Measurements from ENCODE around the gene SOBP.

Gene SOBP

DNA sequence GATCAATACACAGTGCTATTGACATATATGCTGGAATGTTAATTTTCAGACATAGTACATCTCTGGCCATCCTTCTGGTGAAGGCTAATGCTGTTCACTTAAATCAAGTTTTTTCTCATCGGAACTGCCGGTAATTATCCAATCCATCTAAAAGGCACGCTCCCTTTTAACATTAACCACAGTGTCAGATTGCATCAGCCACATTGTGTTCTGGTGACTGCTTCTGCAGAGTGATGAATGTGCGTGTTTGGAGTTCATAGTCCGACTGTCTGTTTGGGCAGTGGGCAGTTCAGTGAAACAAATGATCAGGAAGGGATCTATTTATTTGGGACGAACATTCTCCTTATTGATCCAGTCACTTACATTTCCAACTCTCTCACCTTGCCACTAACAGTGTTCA is 49.5 kb downstream of the SOBP start:
- H2AFZ ChIP-seq (ENCODE audit: low read depth, low read length), result no peak overlapping the region
- no peaks in the 10 kb centered on the region for H3K4me1 ChIP-seq (ENCODE audit: insufficient read depth, low read length)
- H3K27ac ChIP-seq (ENCODE audit: low read length), result no peak overlapping the region
- no peak overlapping the region for H3K4me2 ChIP-seq (ENCODE audit: insufficient read depth, low read length)
- H3K27me3 ChIP-seq (ENCODE audit: insufficient read depth, low read length, poor library complexity), result no peaks in the 10 kb centered on the region
- DNase-seq (peak; percentile 25), ATAC-seq (ENCODE audit: insufficient read depth, low read depth) (peak; percentile 77)
- no peaks in the 10 kb centered on the region for H3K9me3 ChIP-seq (ENCODE audit: insufficient read depth, low read length, severe bottlenecking)
- no peak overlapping the region for H3K9ac ChIP-seq (ENCODE audit: low read depth, low read length)
- H3K79me2 ChIP-seq (ENCODE audit: insufficient read depth, low read length), result no peaks in the 10 kb centered on the region
- no peak for TF ChIP-seq EZH2 (IDR thresholded peaks at IDR 0.05; ENCODE audit: borderline replicate concordance, low read depth, low read length, severe bottlenecking)
- TF ChIP-seq, protein P1, sequence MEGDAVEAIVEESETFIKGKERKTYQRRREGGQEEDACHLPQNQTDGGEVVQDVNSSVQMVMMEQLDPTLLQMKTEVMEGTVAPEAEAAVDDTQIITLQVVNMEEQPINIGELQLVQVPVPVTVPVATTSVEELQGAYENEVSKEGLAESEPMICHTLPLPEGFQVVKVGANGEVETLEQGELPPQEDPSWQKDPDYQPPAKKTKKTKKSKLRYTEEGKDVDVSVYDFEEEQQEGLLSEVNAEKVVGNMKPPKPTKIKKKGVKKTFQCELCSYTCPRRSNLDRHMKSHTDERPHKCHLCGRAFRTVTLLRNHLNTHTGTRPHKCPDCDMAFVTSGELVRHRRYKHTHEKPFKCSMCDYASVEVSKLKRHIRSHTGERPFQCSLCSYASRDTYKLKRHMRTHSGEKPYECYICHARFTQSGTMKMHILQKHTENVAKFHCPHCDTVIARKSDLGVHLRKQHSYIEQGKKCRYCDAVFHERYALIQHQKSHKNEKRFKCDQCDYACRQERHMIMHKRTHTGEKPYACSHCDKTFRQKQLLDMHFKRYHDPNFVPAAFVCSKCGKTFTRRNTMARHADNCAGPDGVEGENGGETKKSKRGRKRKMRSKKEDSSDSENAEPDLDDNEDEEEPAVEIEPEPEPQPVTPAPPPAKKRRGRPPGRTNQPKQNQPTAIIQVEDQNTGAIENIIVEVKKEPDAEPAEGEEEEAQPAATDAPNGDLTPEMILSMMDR (IDR thresholded peaks at IDR 0.05; ENCODE audit: borderline replicate concordance, extremely low read depth, low read length, poor library complexity, severe bottlenecking), result no peak
- H3K36me3 ChIP-seq (ENCODE audit: insufficient read depth, low read length), result peaks cover 7% of the 10 kb centered on the region; the same call in 1 of the 2 replicates
- no peak overlapping the region for H3K4me3 ChIP-seq (ENCODE audit: low read depth in 1 of 2, low read length in 2 of 2)
- H4K20me1 ChIP-seq (ENCODE audit: insufficient read depth, low read length), result no peaks in the 10 kb centered on the region

DNA sequence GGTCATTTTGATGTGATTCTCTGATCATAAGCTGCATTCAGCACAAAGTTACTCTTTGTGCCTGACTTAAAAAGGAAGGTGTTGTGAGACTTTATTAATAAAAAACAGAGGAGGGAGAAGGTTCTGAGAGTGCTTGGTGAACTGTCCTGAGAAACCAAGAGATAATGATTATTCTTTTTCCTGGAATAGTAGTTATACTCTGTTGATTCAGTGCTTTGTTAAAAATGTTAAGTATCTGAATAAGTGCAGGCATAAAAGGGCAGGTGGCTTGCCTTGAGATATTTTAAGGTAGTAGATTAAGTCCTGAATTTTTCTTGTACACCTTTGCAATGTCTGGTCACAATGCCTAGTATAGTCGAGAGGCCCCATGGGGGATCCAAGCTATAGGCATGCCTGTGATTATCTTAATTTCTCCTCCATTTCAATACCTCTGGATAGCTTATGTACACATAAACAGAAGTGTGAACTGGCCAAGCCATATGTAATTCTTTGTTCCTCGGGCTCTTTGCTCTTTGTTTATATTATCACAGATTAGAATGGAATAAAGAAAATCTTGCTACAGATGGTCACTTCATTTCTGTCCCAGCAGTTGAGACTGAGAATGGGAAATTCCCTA is 50.0 kb downstream of the SOBP start:
- Histone ChIP-seq H3K27me3 (ENCODE audit: insufficient read depth, low read length, poor library complexity) (no peaks in the 10 kb centered on the region), H2AFZ (ENCODE audit: low read depth, low read length) (no peak overlapping the region), H4K20me1 (ENCODE audit: insufficient read depth, low read length) (no peaks in the 10 kb centered on the region), H3K4me3 (ENCODE audit: low read depth in 1 of 2, low read length in 2 of 2) (no peak overlapping the region), H3K9ac (ENCODE audit: low read depth, low read length) (no peak overlapping the region), H3K4me1 (ENCODE audit: insufficient read depth, low read length) (no peaks in the 10 kb centered on the region), H3K79me2 (ENCODE audit: insufficient read depth, low read length) (no peaks in the 10 kb centered on the region), H3K27ac (ENCODE audit: low read length) (no peak overlapping the region), H3K9me3 (ENCODE audit: insufficient read depth, low read length, severe bottlenecking) (no peaks in the 10 kb centered on the region), H3K36me3 (ENCODE audit: insufficient read depth, low read length) (peaks cover 7% of the 10 kb centered on the region; the same call in 1 of the 2 replicates), H3K4me2 (ENCODE audit: insufficient read depth, low read length) (no peak overlapping the region)
- DNase-seq (no peak), ATAC-seq (ENCODE audit: insufficient read depth, low read depth) (no peak)
- TF ChIP-seq, protein P1 (IDR thresholded peaks at IDR 0.05; ENCODE audit: borderline replicate concordance, extremely low read depth, low read length, poor library complexity, severe bottlenecking), result no peak
- TF ChIP-seq EZH2 (IDR thresholded peaks at IDR 0.05; ENCODE audit: borderline replicate concordance, low read depth, low read length, severe bottlenecking), result no peak

DNA sequence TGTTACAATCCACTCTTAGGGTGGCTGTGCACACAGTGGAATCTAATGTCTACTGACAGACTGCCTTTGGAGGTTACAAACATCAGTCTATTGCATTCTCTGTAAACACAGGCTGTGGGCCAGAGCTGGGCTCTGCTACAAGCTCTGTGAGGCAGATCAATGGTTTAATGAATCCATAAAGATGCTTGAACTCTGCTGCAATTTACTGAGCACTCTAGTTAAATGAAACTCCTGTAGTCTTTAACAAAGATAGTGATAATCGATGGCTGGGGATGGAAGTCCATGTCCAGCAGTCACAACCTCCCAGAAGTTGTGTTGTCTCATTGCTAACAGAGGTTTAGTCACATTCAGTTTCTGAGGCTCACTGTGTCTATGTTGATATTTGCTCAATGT is 50.5 kb downstream of the SOBP start:
- H3K27me3 ChIP-seq (ENCODE audit: insufficient read depth, low read length, poor library complexity), result no peaks in the 10 kb centered on the region
- H3K4me2 ChIP-seq (ENCODE audit: insufficient read depth, low read length), result no peak overlapping the region

More for the DNA sequence above, 50.5 kb downstream of the SOBP start:
- no peak overlapping the region for H3K4me3 ChIP-seq (ENCODE audit: low read depth in 1 of 2, low read length in 2 of 2)
- DNase-seq, result no peak
- no peak overlapping the region for H3K9ac ChIP-seq (ENCODE audit: low read depth, low read length)
- no peaks in the 10 kb centered on the region for H3K79me2 ChIP-seq (ENCODE audit: insufficient read depth, low read length)
- no peak overlapping the region for H3K27ac ChIP-seq (ENCODE audit: low read length)
- TF ChIP-seq, protein P1 (IDR thresholded peaks at IDR 0.05; ENCODE audit: borderline replicate concordance, extremely low read depth, low read length, poor library complexity, severe bottlenecking), result no peak
- TF ChIP-seq EZH2 (IDR thresholded peaks at IDR 0.05; ENCODE audit: borderline replicate concordance, low read depth, low read length, severe bottlenecking), result no peak
- H4K20me1 ChIP-seq (ENCODE audit: insufficient read depth, low read length), result no peaks in the 10 kb centered on the region
- H3K9me3 ChIP-seq (ENCODE audit: insufficient read depth, low read length, severe bottlenecking), result no peaks in the 10 kb centered on the region
- no peaks in the 10 kb centered on the region for H3K4me1 ChIP-seq (ENCODE audit: insufficient read depth, low read length)
- ATAC-seq (ENCODE audit: insufficient read depth, low read depth), result no peak
- peaks cover 3% of the 10 kb centered on the region; the same call in 1 of the 2 replicates for H3K36me3 ChIP-seq (ENCODE audit: insufficient read depth, low read length)
- no peak overlapping the region for H2AFZ ChIP-seq (ENCODE audit: low read depth, low read length)
